ENCODE data around the gene DNAJC1.

Gene DNAJC1

DNA sequence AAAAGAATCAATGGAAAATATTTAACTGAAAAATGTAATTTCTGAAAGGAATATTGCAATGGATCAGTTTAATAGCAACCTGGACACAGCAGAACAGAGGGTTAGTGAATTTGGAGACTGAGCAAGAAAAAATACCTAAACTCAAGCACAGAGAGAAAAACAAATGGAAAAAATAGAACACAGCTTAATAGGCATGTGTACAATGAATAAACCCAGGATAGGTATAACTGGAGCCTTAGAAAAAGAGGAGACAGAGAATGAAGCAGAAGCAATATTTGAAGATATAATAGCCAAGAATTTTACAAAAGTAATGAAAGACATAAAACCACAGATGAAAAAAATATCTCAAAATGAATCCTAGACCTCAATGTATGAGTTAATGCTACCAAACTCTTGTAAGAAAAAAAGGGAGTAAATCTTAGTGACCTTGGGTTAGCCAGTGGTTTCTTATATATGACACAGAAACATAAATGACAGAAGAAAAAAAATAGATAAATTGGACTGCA, 2.9 kb upstream of the DNAJC1 start:
- no peak for DNase-seq

DNA sequence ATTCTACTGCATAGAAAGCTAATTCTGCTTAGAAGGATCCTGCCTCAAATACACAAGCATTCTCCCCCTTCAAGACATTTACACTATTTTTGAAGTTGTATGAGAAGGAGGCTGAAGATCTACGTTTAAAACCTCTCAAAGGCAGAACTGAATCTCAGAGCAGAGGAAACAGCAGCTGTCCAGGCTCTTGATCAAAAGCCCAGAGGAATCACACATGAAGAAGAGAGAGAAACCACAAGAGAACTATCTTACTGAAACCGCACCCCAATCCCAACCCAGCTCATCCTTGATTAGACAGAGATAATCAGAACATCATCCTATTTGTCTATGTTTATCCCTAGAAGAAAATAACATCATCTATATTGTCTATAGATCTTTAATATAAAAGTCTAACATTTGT, 2.2 kb upstream of the DNAJC1 start:
- DNase-seq: no peak

DNA sequence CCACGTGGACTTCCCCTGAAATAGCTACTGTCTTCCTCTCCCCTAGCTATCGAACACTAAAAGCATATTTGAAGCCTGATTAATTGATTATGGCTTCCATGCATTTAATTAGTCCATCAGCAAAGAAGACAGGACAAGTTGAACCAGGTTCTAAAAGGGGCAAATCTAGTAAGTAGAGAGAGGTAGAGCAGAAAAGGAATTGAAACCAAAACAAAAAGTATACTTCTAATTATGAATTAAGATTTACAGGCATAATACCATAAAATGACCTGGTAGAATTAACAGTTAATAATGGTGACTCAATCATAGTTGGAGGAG, 393 bp upstream of the DNAJC1 start:
- no peak for DNase-seq

DNA sequence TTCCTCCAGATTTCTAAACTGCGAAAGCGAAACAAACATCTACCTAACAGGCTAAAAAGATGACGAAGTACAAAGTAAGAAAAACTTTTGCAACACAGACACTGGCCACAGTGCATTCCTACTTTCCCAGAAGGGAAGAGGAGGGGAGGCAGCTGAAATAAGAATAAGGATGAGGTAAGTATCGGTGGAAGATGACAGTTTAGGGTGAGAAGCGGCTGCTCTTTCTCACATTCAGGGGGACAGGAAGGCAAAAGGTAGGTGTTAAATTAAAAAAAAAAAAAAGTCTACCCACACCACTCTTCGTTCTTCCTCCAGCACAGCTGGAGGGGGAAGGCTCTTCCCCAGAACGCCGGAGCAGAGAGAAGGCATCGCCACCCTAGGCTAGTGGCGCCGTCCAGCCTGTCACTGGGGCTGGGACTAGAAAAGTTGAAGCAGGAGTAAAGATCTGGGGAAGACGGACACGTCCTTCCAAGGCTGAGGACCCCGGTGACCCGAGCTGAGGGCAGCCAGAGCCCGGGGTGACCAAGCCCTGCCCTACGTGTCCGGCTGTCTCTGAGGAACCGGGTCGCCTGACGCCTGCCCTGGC, 846 bp downstream of the DNAJC1 start:
- no peak for DNase-seq

DNA sequence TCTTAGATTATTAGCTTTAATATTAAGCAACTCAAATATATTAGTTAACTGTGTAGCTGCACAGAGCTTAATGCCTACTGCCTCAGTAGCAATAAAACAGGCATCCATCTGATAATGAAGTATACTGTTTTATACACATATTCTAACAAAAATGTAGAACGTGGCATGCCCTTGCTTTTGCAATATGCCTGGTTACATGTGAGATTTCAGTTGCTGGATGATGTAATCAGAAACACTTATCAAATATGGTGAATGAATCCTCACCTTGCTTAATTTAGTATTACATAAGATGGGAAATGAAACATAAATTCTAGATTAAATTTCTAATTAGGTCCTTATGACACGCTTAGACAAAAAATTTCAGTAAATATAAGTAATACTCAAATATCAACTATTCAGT, 8.0 kb downstream of the DNAJC1 start:
- DNase-seq: no peak

DNA sequence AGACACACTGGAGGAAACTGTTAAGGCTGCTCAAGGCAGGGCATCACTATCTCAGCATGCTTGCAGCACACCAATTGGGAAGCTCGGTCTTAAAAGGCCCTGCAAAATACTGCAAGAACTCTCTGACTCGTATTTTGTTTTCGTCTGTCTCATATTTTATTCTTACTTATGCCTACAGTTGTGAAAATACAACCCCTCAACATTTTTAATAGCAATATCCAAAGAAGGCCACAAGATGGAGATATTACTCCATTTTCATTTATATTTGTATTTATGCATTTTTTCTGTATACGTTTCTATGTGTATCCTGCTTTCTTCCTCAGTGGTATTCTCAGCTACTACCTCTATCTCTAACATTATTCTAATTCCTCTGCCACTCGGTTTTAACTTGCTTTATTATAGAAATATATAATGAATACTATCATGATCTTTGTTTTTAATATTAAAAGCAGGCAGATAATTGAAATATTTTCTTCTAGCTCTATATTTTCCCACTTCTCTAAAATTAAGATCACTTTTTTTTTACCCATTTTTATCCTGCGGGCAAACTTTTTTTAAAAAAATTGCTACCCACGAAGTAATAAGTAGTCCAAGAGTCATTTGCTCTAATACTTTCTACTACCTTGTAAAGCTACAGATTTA, 10.0 kb downstream of the DNAJC1 start:
- no peak for DNase-seq

DNA sequence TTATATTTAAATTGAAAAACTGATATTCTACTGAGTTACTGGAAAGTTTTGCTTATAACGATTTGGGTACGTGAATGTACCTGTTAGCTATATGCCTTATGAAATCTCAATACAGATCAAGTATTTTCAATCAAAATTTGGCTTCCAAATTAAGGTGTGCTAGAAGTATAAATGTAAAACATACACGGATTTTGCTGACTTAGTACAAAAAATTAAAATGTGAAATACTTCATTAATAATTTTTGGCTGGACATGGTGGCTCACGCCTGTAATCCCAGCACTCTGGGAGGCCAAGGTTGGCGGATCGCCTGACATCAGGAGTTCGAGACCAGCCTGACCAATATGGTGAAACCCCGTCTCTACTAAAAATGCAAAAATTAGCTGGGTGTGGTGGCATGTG, 11.7 kb downstream of the DNAJC1 start:
- no peak for DNase-seq

DNA sequence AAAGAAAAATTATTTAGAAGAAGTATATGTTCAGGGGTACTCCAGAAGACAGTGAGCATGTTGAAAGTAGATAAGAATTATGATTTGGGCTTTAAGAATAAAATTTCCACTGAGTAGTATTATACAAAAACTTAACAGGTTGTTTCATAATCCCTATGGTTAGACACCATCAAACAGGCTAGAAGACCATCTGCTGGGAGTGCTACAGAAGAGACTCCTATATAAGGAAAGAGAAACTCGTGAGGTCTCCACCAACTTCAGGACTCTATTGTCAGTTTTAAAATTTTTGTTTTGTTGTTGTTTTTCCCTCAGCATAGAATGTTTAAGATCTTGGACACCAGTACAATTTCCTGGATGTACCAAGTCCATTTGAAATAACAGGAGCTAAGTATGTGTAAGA, 13.1 kb downstream of the DNAJC1 start:
- DNase-seq: no peak

DNA sequence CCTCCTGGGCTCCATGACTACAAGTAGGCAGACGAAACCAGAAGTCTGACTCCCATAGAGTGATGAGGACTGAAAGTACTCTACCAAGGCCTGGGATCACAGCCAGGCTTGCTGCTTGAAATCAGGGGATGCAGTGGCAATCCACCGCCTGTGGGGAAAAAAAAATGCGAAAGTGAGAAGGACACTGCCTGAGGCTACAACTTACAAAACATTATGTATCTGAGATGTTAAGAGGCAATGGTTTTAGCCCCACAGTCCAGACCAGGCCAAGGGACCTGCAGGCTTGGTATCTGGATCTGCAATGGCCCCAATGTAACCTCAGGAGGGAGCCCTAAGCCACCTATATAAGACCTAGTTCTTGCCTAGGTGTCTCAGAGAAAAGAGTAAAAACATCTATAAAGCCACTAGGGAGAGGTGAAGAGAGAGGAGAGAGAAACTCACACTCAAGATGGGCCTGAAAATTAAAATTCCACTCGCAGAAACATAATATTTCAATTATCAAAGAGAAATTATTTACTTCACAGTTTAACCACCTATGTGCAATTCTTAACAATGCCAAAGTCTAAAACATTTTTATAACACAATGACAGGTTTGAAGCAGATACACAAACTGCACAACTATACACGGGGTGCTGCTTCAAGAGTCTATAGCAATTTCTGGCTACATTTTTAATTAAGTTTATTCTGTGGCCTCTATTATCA, 13.9 kb downstream of the DNAJC1 start:
- no peak for DNase-seq

DNA sequence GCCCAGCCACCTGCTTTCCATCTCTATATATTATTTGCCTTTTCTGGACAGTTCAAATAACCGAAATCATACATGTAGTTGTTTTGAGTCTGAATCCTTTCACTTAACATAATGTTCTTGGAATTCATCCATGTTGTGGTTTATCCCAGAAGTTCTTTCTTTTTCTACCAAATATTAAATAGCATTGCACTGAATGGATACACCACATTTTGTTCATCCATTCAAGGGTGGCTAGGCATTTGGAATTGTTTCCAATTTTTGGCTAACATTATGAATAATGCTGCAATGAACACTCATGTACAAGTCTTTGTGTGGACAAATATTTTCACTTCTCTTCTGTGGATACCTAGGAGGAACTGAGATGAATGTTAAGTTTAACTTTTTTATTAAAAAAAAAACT, 18.0 kb downstream of the DNAJC1 start:
- DNase-seq: no peak

DNA sequence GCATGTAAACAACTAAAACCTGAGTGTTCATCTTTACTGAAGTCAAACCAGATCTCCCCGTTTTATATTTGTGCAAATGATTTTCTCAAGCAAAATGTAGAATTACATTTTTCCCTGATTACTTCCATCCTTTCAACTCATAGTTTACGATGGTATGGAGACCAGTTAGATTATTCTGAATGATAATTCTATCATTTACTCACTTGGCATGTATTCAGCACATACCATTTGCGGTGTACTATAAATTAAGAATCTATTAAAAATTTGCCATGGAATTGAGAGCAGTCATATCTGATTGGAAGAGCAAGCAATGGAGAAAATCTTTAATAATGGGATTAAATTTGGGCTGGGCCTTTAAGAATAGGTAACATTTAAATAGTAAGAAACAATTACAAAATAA, 22.4 kb downstream of the DNAJC1 start:
- DNase-seq: no peak

DNA sequence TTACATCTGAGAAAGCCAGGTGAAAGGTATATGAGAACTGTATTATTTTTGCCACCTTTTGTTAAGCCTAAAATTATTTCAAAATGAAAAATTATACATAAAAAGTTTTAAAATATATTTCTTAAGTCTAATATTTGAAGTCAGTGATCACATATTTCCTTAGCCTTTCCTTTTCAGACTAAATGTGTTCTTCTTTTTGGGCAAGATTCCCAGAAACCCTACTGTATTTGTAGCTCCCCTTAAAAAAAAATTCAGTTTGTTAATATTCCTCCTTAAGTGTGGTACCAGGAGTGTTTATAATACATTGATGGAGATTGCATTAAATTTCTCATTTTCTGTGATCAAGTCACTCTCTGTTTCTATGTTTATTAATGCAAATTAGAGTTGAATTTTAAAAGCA, 22.8 kb downstream of the DNAJC1 start:
- no peak for DNase-seq

DNA sequence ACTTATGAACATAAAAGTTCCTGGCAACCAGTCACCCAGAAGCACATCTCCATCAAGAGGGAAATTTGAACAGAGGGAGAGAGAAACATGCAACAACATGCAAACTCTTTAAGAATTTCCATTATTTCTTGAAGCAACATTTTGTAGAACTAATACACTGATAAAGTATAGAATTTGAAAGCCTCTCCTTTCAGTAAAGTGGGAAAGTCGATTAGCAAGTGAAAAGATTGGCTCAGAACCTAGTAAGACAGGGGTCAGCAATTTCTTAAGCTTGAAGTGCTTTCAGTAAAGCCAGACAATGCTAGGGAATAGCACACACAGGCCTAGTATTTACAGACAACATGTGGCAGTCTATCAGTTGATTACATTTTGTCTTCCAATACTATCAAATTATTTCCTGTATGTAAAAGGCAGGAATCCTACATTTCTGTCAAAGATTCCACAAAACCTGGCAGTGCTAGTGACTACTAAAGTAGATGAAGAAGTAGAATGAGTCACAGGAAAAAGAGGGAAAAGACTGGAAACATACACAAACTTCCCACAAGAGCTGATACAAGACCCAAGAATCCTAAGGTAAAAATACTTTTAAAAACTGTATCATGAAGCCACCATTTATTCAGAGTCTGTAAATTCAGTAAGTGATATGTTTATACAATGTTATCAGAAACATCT, 25.2 kb downstream of the DNAJC1 start:
- DNase-seq: no peak

DNA sequence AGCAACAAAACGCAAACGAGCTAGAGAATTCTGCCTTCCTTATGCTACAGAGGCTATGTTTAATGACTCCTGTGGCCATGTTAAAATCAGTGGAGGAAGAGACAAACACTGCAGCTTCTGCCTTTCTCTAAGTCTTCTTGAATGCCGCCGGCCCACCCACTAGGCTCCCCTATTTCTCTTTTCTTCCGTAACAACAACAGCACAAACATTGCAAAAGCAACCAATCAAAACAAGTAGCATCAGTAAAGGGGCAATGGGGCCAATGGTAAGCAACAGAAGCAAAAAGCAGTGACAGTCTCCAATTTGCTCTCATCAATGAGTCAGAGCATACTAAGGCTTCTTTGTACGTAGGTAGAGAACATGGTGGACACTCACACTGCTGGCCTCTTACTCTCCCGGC, 26.8 kb downstream of the DNAJC1 start:
- DNase-seq: no peak

DNA sequence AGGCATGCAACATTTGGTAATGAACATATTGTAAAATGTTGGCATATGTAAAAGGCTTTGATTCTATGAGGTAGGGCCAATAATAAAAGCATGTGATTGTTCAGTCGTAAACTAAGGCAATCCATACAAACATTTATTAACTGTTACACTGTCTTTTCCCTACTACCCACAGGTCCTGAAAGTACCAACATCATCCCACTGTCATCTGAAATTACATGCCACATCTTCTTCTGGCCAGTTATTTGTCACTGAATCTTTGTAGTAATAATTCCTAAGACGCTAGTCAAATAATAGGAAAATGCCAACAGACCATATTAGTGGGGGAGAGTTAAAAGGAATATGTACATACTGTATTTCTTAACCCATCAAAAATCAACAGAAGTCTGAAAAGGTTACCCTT, 27.2 kb downstream of the DNAJC1 start:
- DNase-seq: no peak

DNA sequence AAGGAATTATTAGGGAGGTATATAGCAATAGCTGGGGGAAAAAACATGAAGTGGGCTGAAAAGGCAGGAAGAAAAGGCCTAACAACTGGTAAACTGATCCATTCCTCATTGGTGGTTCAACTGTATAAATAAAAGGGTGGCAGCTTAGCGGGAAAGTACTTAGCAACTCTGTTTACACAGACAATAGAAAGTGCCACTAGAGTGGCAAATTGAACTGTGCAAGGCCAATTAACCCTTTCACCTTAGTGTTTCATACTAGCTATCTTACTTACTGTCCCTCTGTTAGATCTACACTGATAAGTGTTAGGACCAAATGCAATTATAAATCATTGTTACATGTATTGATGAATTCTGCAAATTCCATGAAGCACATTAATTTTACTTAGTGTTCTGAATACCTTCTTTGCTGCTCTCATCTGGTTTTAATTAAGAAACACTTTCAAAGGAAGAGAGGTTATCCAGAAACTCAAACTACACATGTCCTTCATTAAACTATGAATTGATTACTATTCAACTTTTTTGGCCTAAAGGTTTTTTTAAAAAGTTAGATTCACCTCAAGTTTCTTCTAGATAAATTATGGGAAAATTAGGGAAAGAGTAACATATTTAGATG, 28.0 kb downstream of the DNAJC1 start:
- DNase-seq: no peak

DNA sequence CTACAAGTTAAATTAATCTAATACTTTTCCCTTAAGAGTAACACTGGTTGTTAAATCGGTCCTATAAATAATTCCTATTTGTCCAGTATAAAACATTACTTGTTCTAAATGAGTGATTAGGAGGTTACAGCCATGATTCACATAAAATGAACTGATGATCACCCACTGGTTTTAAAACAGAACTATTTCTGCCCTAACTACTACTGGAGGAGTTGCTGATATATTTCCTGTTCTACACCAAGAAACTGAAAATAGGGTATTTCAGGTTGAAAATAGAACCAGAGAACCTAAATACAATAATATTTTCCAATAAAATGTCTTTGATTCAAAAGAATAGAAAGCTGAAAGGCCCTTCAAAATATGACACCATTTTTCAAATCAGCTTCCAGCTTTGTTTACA, 30.9 kb downstream of the DNAJC1 start:
- DNase-seq: no peak

DNA sequence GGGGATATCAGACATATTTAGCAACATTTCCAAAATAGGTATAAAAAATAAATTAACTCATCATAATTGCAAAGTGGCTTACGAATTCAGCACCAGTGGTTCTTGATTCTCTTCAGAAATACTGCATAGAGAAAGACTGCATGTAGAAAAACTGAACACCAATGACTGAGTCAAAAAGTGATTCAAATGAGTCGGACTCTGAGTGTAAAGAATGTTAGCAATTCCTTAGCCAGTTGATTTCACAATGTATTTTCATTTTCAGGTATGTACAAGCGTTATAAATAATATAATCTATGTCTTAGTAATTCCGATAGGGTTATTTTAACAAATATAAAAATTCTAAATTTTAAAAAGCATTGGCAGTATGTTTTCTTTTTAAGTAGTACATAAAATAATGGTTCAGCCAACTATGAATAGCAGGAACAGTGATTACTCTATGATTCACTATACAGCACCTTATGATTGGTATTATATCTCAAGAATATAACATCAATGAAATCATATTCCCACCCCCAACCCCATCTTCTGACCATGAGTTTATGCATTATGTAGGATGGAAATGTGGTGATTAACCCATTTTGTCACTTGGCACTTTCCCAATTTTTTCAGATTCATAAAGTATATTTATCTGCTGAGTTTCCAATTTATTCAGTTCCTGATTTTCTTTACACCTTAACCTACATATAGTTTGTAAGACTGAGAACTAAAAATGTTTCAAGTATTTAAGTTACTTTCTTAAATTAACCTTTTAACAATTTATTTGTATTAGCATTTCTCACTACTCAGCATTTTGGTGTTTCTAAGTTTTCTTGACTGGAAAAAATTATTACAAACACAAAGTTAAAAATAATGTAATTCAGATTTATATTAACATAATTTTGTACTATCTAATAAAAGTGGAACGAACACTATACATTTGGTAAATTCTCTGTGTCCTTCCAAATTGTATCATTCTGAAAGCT, 33.9 kb downstream of the DNAJC1 start:
- no peak for DNase-seq

DNA sequence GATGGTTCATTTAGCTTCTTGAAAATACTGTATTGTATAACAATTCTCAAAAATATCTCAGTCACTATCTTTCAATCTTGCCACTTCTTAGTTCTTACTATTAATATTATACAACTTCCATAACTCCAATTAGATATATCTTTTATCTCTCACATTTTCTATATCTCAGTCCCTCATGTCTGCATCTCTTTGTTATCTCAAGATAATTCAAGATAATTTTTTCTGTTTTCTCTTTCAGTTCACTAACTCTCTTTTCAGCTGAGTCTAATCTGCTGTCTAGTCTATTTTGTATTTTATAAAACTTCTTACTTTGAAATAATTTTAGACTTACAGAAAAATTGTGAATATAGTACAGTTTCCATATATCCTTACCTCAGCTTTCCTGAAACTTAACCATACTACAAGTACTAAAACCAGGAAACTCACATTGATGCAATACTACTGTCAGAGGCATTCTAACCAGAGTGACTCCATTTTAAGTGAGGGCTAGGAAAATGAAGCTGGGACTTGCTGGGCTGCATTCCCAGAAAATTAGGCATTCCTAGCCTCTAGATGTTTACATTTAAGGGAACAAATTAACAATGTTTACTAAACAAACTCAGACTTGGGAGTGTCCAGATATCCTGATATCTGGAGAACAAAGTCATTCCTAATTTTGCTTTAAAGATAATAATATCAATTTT, 38.4 kb downstream of the DNAJC1 start:
- no peak for DNase-seq

DNA sequence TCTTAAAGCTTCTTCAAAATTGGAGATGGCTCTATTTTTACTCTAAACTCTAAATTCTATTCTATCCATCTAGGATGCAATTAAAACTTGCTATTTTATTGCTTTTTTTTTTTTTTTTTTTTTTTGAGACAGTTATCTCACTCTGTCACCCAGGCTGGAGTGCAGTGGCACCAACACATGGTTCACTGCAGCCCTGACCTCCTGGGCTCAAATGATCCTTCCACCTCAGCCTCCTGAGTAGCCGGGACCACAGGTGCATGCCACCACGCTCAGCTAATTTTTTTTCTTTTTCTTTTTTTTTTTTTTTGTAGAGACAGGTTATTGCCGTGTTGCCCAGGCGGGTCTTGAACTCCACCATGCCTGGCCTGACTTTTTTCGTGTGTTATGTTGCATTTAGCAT, 41.2 kb downstream of the DNAJC1 start:
- no peak for DNase-seq

DNA sequence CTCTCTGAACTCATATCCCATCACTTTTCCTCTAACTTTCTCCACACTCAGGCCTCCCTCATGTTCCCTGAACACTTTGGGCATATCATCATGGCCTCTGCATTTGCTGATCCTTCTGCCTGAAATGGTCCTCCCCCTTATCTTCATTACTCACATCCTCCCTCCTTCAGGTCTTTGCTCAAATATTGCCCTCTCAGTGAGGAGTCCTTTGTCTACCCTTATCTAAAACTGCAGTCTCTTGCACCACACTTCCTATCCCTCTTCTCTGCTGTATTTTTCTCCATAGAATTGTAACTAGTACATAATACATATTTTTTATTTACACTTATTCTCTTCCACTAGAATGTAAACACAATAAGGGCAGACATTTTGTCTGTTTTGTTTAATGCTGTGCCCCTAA, 41.7 kb downstream of the DNAJC1 start:
- no peak for DNase-seq

DNA sequence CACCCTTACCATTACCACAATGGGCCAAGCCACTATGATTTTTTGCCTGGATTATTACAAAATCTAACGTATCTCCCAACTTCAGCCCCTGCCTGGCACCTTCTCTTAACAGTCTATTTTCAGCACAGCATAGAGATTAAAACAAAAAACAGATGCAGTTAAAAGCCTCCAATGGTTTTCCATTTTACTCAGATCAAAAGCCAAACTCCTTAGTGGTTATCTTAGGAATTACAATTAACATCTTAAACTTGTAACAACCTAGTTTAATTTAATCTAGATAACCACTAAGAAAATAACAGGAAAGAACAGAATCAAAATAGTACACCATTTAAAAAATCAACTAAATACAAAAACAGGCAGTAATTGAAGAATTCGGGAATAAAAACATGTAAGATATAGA, 43.5 kb downstream of the DNAJC1 start:
- DNase-seq: no peak
